ENCODE results near the gene RNASET2.

Gene RNASET2

DNA sequence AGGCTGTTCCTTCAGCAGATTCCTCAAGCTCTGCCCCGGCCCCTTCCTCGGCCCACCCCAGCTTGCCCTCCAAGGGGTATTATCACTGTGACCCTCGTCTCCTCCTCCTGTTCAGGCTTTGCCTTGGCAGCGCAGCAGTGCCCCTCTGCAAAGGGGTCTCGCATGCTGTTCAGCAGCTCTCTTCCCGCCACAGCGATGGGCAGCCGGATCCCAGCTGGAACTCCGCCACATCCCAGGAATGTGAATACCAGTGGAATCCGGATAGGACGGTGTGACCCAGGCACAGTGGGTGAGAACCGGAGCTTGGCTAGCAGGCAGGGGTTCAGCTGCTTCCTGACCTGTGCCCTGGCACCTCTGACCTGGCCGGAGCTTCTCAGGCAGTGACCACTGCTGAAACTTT lies 52.9 kb downstream of the RNASET2 start:
- no peak for TF ChIP-seq FOXP2 (optimal IDR thresholded peaks at IDR 0.05; ENCODE audit: borderline replicate concordance, extremely low read depth, extremely low read length, insufficient read depth)

DNA sequence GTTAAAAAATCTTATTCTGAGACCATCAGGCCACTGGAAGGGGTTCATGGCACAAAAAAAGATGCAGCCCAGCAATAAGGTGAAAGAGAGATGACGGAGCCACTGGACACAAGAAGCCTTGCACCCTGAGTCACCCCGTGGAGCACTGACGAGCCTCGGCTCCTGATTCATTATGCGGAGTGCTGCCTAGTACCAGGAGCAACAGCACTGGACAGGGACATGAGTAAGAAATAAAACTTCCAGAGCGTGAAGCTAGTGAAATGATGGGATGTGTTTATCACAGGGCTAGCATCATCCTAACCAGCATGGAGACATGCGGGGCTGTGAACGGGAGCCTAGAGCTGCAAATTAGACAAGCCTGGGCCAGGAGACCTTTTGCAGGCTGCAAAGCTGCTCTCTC lies 53.3 kb downstream of the RNASET2 start:
- TF ChIP-seq, protein P1, sequence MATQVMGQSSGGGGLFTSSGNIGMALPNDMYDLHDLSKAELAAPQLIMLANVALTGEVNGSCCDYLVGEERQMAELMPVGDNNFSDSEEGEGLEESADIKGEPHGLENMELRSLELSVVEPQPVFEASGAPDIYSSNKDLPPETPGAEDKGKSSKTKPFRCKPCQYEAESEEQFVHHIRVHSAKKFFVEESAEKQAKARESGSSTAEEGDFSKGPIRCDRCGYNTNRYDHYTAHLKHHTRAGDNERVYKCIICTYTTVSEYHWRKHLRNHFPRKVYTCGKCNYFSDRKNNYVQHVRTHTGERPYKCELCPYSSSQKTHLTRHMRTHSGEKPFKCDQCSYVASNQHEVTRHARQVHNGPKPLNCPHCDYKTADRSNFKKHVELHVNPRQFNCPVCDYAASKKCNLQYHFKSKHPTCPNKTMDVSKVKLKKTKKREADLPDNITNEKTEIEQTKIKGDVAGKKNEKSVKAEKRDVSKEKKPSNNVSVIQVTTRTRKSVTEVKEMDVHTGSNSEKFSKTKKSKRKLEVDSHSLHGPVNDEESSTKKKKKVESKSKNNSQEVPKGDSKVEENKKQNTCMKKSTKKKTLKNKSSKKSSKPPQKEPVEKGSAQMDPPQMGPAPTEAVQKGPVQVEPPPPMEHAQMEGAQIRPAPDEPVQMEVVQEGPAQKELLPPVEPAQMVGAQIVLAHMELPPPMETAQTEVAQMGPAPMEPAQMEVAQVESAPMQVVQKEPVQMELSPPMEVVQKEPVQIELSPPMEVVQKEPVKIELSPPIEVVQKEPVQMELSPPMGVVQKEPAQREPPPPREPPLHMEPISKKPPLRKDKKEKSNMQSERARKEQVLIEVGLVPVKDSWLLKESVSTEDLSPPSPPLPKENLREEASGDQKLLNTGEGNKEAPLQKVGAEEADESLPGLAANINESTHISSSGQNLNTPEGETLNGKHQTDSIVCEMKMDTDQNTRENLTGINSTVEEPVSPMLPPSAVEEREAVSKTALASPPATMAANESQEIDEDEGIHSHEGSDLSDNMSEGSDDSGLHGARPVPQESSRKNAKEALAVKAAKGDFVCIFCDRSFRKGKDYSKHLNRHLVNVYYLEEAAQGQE (IDR thresholded peaks at IDR 0.05; ENCODE audit: insufficient read depth in 1 of 2, low read depth in 2 of 2, low read length in 2 of 2), result no peak
- TF ChIP-seq TAF1 (IDR thresholded peaks at IDR 0.05; ENCODE audit: borderline replicate concordance, insufficient read depth, low read length) (no peak), POLR2AphosphoS5 (IDR thresholded peaks at IDR 0.05; ENCODE audit: low read depth, low read length) (no peak), FOXP2 (optimal IDR thresholded peaks at IDR 0.05; ENCODE audit: borderline replicate concordance, extremely low read depth, extremely low read length, insufficient read depth) (no peak), SIN3A (IDR thresholded peaks at IDR 0.05; ENCODE audit: borderline replicate concordance, insufficient read depth, low read length) (no peak)

DNA sequence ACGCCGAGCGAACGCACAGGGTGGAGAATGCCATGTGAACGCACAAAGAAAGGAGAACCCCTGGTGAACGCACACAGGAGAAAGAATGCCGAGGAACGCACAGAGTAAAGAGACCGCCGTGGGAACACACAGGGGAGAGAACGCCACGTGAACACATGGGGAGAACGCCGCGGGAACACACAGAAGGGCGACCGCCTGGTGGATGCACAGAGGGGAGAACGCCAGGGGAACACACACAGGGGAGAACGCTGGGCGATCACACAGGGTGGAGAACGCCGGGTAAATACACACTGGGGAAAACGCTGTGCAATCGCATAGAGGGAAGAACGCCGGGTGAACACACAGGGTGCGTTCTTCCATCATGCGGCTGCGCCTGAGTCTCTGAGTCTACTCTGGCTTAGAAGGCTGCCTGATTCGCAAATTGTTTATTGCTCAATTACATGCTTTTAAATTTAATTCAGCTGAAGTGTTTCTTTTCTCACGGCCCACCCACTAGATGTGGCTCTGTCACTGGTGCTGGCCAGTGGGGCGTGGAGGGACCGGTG lies 54.1 kb downstream of the RNASET2 start:
- TF ChIP-seq FOXP2 (optimal IDR thresholded peaks at IDR 0.05; ENCODE audit: borderline replicate concordance, extremely low read depth, extremely low read length, insufficient read depth), result no peak
- TF ChIP-seq, protein P1 (IDR thresholded peaks at IDR 0.05; ENCODE audit: insufficient read depth in 1 of 2, low read depth in 2 of 2, low read length in 2 of 2), result no peak
- no peak for TF ChIP-seq TAF1 (IDR thresholded peaks at IDR 0.05; ENCODE audit: borderline replicate concordance, insufficient read depth, low read length)
- TF ChIP-seq POLR2AphosphoS5 (IDR thresholded peaks at IDR 0.05; ENCODE audit: low read depth, low read length), result no peak
- no peak for TF ChIP-seq SIN3A (IDR thresholded peaks at IDR 0.05; ENCODE audit: borderline replicate concordance, insufficient read depth, low read length)

DNA sequence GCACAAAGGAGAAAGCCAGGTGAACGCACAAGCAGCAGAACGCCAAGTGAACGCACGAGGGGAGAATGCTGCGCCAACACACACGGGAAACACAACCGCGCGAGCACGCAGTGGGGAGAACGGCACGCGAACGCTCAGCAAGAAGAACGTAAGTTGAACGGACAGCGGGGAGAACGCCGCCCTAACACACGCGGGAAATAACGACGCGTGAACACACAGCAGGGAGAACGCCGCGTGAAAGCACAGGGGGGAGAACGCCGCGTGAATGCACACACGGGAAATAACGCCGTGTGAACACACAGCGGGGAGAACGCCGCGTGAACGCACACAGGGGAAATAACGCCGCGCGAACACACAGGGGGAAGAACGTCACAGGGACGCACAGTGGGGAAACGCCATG lies 54.7 kb downstream of the RNASET2 start:
- TF ChIP-seq, protein P1 (IDR thresholded peaks at IDR 0.05; ENCODE audit: insufficient read depth in 1 of 2, low read depth in 2 of 2, low read length in 2 of 2), result no peak
- TF ChIP-seq FOXP2 (optimal IDR thresholded peaks at IDR 0.05; ENCODE audit: borderline replicate concordance, extremely low read depth, extremely low read length, insufficient read depth) (no peak), TAF1 (IDR thresholded peaks at IDR 0.05; ENCODE audit: borderline replicate concordance, insufficient read depth, low read length) (no peak), POLR2AphosphoS5 (IDR thresholded peaks at IDR 0.05; ENCODE audit: low read depth, low read length) (no peak), SIN3A (IDR thresholded peaks at IDR 0.05; ENCODE audit: borderline replicate concordance, insufficient read depth, low read length) (no peak)

DNA sequence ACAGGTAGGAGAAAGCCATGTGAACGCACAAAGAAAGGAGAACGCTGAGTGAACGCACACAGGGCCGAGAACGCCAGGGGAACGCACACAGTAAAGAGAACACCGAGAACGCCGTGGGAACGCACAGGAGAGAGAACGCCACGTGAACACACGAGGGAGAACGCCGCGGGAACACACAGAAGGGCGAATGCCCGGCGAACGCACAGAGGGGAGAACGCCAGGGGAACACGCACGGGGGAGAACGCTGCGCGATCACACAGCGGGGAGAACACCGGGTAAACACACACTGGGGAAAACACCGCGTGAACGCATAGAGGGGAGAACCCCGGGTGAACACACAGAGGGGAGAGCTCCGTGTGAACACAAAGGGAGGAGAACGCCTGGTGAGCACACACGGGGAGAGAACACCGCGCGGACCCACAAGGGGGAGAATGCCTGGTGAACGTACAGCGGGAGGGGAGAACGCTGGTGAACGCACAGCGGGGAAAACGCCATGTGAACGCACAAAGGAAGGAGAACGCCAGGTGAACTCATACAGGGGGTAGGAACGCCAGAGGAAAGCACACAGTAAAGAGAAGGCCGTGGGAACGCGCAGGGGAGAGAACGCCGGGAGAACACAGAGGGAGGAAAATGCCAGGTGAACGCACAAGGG lies 55.3 kb downstream of the RNASET2 start:
- no peak for TF ChIP-seq POLR2AphosphoS5 (IDR thresholded peaks at IDR 0.05; ENCODE audit: low read depth, low read length)
- TF ChIP-seq TAF1 (IDR thresholded peaks at IDR 0.05; ENCODE audit: borderline replicate concordance, insufficient read depth, low read length), result no peak
- TF ChIP-seq, protein P1 (IDR thresholded peaks at IDR 0.05; ENCODE audit: insufficient read depth in 1 of 2, low read depth in 2 of 2, low read length in 2 of 2), result no peak
- TF ChIP-seq FOXP2 (optimal IDR thresholded peaks at IDR 0.05; ENCODE audit: borderline replicate concordance, extremely low read depth, extremely low read length, insufficient read depth), result no peak
- TF ChIP-seq SIN3A (IDR thresholded peaks at IDR 0.05; ENCODE audit: borderline replicate concordance, insufficient read depth, low read length), result no peak
